HG03159 (cell line): ENCODE results near the gene CERS6.
"Not testable (repeated sequence)": the region's sequence is repeated elsewhere in the genome, so short reads cannot be mapped to it uniquely, and the experiment has no call there.

Experiments used
- ATAC-seq: cut with Tn5 transposase; IDR thresholded peaks from one replicate; pipeline ENCODE4 v1.9.1; 2021; ENCODE audit warnings: mild to moderate bottlenecking, moderate library complexity; ENCODE audit not compliant: unreplicated experiment

CERS6 gene

GRCh38 chr2:168466834-168467565 lies 10.9 kb downstream of the CERS6 start:
- ATAC-seq = no peak

- ATAC-seq = no peak
These were observed 11.7 kb downstream of the CERS6 start for GRCh38 chr2:168467729-168468128.

- no peak for ATAC-seq
These were observed 12.3 kb downstream of the CERS6 start for GRCh38 chr2:168468354-168468753.

- peak; percentile 67 for ATAC-seq
These were observed 13.4 kb downstream of the CERS6 start for GRCh38 chr2:168469281-168469988.

GRCh38 chr2:168470320-168471162 lies 14.5 kb downstream of the CERS6 start:
- no peak for ATAC-seq

- no peak for ATAC-seq
These were observed 15.0 kb downstream of the CERS6 start for GRCh38 chr2:168471163-168471475.

GRCh38 chr2:168475636-168476035 lies 19.6 kb downstream of the CERS6 start:
- ATAC-seq = no peak

GRCh38 chr2:168478206-168478605 lies 22.1 kb downstream of the CERS6 start:
- ATAC-seq = no peak

GRCh38 chr2:168480356-168480755 lies 24.3 kb downstream of the CERS6 start:
- no peak for ATAC-seq

- ATAC-seq = no peak
These were observed 24.9 kb downstream of the CERS6 start for GRCh38 chr2:168480825-168481585.

GRCh38 chr2:168482269-168482668 lies 26.2 kb downstream of the CERS6 start:
- ATAC-seq = no peak

GRCh38 chr2:168482952-168483831 lies 27.1 kb downstream of the CERS6 start:
- no peak for ATAC-seq

- ATAC-seq = no peak
These were observed 30.4 kb downstream of the CERS6 start for GRCh38 chr2:168486477-168486876.

GRCh38 chr2:168490015-168490874 lies 34.2 kb downstream of the CERS6 start:
- ATAC-seq = peak; percentile 93

GRCh38 chr2:168490946-168491605 lies 35.0 kb downstream of the CERS6 start:
- ATAC-seq = no peak

GRCh38 chr2:168491728-168492127 lies 35.7 kb downstream of the CERS6 start:
- ATAC-seq = not testable (repeated sequence)

GRCh38 chr2:168493219-168493618 lies 37.1 kb downstream of the CERS6 start:
- not testable (repeated sequence) for ATAC-seq

GRCh38 chr2:168494190-168494711 lies 38.2 kb downstream of the CERS6 start:
- no peak for ATAC-seq
